ENCODE data around the gene TRAF7.
A peak's percentile ranks its signal among the peaks of the same experiment; 100 is the strongest.

Gene TRAF7

GRCh38 chr16:2194852-2195321 is 39.3 kb downstream of the TRAF7 start:
- TF ChIP-seq, protein P1, sequence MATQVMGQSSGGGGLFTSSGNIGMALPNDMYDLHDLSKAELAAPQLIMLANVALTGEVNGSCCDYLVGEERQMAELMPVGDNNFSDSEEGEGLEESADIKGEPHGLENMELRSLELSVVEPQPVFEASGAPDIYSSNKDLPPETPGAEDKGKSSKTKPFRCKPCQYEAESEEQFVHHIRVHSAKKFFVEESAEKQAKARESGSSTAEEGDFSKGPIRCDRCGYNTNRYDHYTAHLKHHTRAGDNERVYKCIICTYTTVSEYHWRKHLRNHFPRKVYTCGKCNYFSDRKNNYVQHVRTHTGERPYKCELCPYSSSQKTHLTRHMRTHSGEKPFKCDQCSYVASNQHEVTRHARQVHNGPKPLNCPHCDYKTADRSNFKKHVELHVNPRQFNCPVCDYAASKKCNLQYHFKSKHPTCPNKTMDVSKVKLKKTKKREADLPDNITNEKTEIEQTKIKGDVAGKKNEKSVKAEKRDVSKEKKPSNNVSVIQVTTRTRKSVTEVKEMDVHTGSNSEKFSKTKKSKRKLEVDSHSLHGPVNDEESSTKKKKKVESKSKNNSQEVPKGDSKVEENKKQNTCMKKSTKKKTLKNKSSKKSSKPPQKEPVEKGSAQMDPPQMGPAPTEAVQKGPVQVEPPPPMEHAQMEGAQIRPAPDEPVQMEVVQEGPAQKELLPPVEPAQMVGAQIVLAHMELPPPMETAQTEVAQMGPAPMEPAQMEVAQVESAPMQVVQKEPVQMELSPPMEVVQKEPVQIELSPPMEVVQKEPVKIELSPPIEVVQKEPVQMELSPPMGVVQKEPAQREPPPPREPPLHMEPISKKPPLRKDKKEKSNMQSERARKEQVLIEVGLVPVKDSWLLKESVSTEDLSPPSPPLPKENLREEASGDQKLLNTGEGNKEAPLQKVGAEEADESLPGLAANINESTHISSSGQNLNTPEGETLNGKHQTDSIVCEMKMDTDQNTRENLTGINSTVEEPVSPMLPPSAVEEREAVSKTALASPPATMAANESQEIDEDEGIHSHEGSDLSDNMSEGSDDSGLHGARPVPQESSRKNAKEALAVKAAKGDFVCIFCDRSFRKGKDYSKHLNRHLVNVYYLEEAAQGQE (IDR thresholded peaks at IDR 0.05; ENCODE audit: insufficient read depth in 1 of 2, low read depth in 2 of 2, low read length in 2 of 2) = no peak
- TF ChIP-seq POLR2AphosphoS5 (IDR thresholded peaks at IDR 0.05; ENCODE audit: low read depth, low read length) (no peak), SIN3A (IDR thresholded peaks at IDR 0.05; ENCODE audit: borderline replicate concordance, insufficient read depth, low read length) (no peak), TAF1 (IDR thresholded peaks at IDR 0.05; ENCODE audit: borderline replicate concordance, insufficient read depth, low read length) (no peak), FOXP2 (optimal IDR thresholded peaks at IDR 0.05; ENCODE audit: borderline replicate concordance, extremely low read depth, extremely low read length, insufficient read depth) (peak; percentile 31)

- TF ChIP-seq, protein P1 (IDR thresholded peaks at IDR 0.05; ENCODE audit: insufficient read depth in 1 of 2, low read depth in 2 of 2, low read length in 2 of 2) = no peak
- no peak for TF ChIP-seq POLR2AphosphoS5 (IDR thresholded peaks at IDR 0.05; ENCODE audit: low read depth, low read length)
These were observed 40.0 kb downstream of the TRAF7 start for GRCh38 chr16:2195322-2196161.

GRCh38 chr16:2196162-2196980 is 40.8 kb downstream of the TRAF7 start, which contains the start of gene CASKIN1:
TSS of gene CASKIN1 (minus strand) at chr16:2196605. CDS start at chr16:2196432, 173 bp downstream.
- TF ChIP-seq SIN3A (IDR thresholded peaks at IDR 0.05; ENCODE audit: borderline replicate concordance, insufficient read depth, low read length) (no peak), POLR2AphosphoS5 (IDR thresholded peaks at IDR 0.05; ENCODE audit: low read depth, low read length) (no peak), TAF1 (IDR thresholded peaks at IDR 0.05; ENCODE audit: borderline replicate concordance, insufficient read depth, low read length) (no peak), FOXP2 (optimal IDR thresholded peaks at IDR 0.05; ENCODE audit: borderline replicate concordance, extremely low read depth, extremely low read length, insufficient read depth) (no peak)
- TF ChIP-seq, protein P1 (IDR thresholded peaks at IDR 0.05; ENCODE audit: insufficient read depth in 1 of 2, low read depth in 2 of 2, low read length in 2 of 2) = no peak

DNA sequence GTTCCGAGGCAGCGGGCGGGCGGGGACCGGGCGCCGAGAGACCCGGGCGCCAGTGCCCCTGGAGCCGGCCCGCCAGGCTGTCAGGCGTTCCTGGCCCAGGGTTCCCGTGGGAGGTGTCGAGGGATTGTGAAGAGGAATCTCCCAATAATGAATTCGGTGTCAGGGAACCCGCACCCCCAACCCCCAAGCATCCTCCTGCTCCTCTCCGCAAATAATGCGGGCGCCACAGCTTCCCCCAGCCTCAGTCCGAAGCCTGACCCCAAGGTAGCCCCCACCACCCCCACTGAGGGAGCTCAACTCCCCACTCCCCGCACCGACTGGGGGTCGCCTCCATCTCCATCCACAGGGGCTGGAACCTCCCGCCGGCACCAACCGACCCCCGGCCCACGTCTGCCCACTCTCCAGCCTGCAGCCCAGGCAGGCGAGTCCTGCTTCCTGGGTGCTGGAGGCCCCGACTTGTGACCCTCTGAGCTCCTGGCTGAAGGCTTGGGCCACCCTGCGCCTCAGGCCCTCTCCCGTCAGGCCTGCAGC is 41.5 kb downstream of the TRAF7 start:
- TF ChIP-seq, protein P1 (IDR thresholded peaks at IDR 0.05; ENCODE audit: insufficient read depth in 1 of 2, low read depth in 2 of 2, low read length in 2 of 2) = no peak
- TF ChIP-seq TAF1 (IDR thresholded peaks at IDR 0.05; ENCODE audit: borderline replicate concordance, insufficient read depth, low read length) = no peak
- TF ChIP-seq POLR2AphosphoS5 (IDR thresholded peaks at IDR 0.05; ENCODE audit: low read depth, low read length) = no peak
- no peak for TF ChIP-seq FOXP2 (optimal IDR thresholded peaks at IDR 0.05; ENCODE audit: borderline replicate concordance, extremely low read depth, extremely low read length, insufficient read depth)
- TF ChIP-seq SIN3A (IDR thresholded peaks at IDR 0.05; ENCODE audit: borderline replicate concordance, insufficient read depth, low read length) = no peak

Measured in PFSK-1 (cell line).